Measurements from ENCODE around the gene IQGAP3.

The IQGAP3 gene

GRCh38 chr1:156532374-156532773 is 40.0 kb downstream of the IQGAP3 start:
- Histone ChIP-seq H2AFZ (ENCODE audit: low read depth, low read length) (no peak overlapping the region), H3K23ac (ENCODE audit: low read length in 2 of 2) (no peak overlapping the region), H2AK5ac (ENCODE audit: low read length, severe bottlenecking) (no peak overlapping the region), H4K91ac (ENCODE audit: low read length) (no peak overlapping the region), H3K4me1 (ENCODE audit: control insufficient read depth, insufficient read depth, low read depth, low read length) (no peaks in the 10 kb centered on the region), H3K9me3 (ENCODE audit: control insufficient read depth, low read length) (no peaks in the 10 kb centered on the region), H3K27me3 (ENCODE audit: control insufficient read depth in 1 of 2, insufficient read depth in 1 of 2, low read length in 2 of 2) (no peaks in the 10 kb centered on the region), H3K4me2 (ENCODE audit: low read length, poor library complexity, severe bottlenecking) (no peak overlapping the region), H3K79me1 (replicated peaks; ENCODE audit: low read length, poor library complexity, severe bottlenecking) (no peaks in the 10 kb centered on the region), H2BK120ac (ENCODE audit: low read depth, low read length) (no peak overlapping the region), H2BK15ac (ENCODE audit: low read depth, poor library complexity, severe bottlenecking) (no peak overlapping the region), H3K9ac (ENCODE audit: low read length) (no peak overlapping the region), H2BK5ac (ENCODE audit: low read depth, low read length, poor library complexity, severe bottlenecking) (no peak overlapping the region), H3K36me3 (ENCODE audit: control insufficient read depth in 1 of 2, insufficient read depth in 2 of 2, low read depth in 1 of 2, low read length in 2 of 2) (peaks cover 21 to 54% of the 10 kb centered on the region in 2 experiments), H3K4me3 (ENCODE audit: insufficient read depth in 1 of 2, low read depth in 1 of 2, low read length in 2 of 2) (no peak overlapping the region), H3K14ac (ENCODE audit: low read length in 2 of 2) (no peak overlapping the region), H3K4ac (ENCODE audit: low read depth in 1 of 2, low read length in 2 of 2) (no peak overlapping the region), H3K18ac (ENCODE audit: low read depth in 1 of 2, low read length in 2 of 2) (no peak overlapping the region), H3K27ac (ENCODE audit: low read length, poor library complexity, severe bottlenecking) (no peak overlapping the region), H2BK12ac (ENCODE audit: low read length in 2 of 2) (no peak overlapping the region), H4K8ac (ENCODE audit: low read length) (no peak overlapping the region)
- 100% methylated on average over 2 of the region's 4 CpGs for WGBS
- DNase-seq: no peak

GRCh38 chr1:156530006-156530405 is 42.4 kb downstream of the IQGAP3 start:
- WGBS: 98% methylated on average over 18 of the region's 18 CpGs
- H3K14ac ChIP-seq (ENCODE audit: low read length in 2 of 2): no peak overlapping the region
- H3K18ac ChIP-seq (ENCODE audit: low read depth in 1 of 2, low read length in 2 of 2): no peak overlapping the region
- no peak overlapping the region for H4K8ac ChIP-seq (ENCODE audit: low read length)
- no peak overlapping the region for H3K4ac ChIP-seq (ENCODE audit: low read depth in 1 of 2, low read length in 2 of 2)
- H2BK12ac ChIP-seq (ENCODE audit: low read length in 2 of 2): no peak overlapping the region
- H3K4me3 ChIP-seq (ENCODE audit: insufficient read depth in 1 of 2, low read depth in 1 of 2, low read length in 2 of 2): no peak overlapping the region
- H3K9me3 ChIP-seq (ENCODE audit: control insufficient read depth, low read length): no peaks in the 10 kb centered on the region
- no peak for DNase-seq
- H3K9ac ChIP-seq (ENCODE audit: low read length): no peak overlapping the region
- H3K27ac ChIP-seq (ENCODE audit: low read length, poor library complexity, severe bottlenecking): no peak overlapping the region
- no peak overlapping the region for H2AK5ac ChIP-seq (ENCODE audit: low read length, severe bottlenecking)
- H2AFZ ChIP-seq (ENCODE audit: low read depth, low read length): no peak overlapping the region
- no peaks in the 10 kb centered on the region for H3K79me1 ChIP-seq (replicated peaks; ENCODE audit: low read length, poor library complexity, severe bottlenecking)
- no peaks in the 10 kb centered on the region for H3K27me3 ChIP-seq (ENCODE audit: control insufficient read depth in 1 of 2, insufficient read depth in 1 of 2, low read length in 2 of 2)
- H4K91ac ChIP-seq (ENCODE audit: low read length): no peak overlapping the region
- peaks cover 14 to 46% of the 10 kb centered on the region in 2 experiments for H3K36me3 ChIP-seq (ENCODE audit: control insufficient read depth in 1 of 2, insufficient read depth in 2 of 2, low read depth in 1 of 2, low read length in 2 of 2)
- no peak overlapping the region for H2BK5ac ChIP-seq (ENCODE audit: low read depth, low read length, poor library complexity, severe bottlenecking)
- H3K23ac ChIP-seq (ENCODE audit: low read length in 2 of 2): no peak overlapping the region
- no peak overlapping the region for H3K4me2 ChIP-seq (ENCODE audit: low read length, poor library complexity, severe bottlenecking)
- H2BK15ac ChIP-seq (ENCODE audit: low read depth, poor library complexity, severe bottlenecking): no peak overlapping the region
- no peaks in the 10 kb centered on the region for H3K4me1 ChIP-seq (ENCODE audit: control insufficient read depth, insufficient read depth, low read depth, low read length)
- H2BK120ac ChIP-seq (ENCODE audit: low read depth, low read length): no peak overlapping the region

- H3K4ac ChIP-seq (ENCODE audit: low read depth in 1 of 2, low read length in 2 of 2): no peak overlapping the region
- H3K23ac ChIP-seq (ENCODE audit: low read length in 2 of 2): no peak overlapping the region
- H3K79me1 ChIP-seq (replicated peaks; ENCODE audit: low read length, poor library complexity, severe bottlenecking): no peaks in the 10 kb centered on the region
- H2AK5ac ChIP-seq (ENCODE audit: low read length, severe bottlenecking): no peak overlapping the region
- H3K36me3 ChIP-seq (ENCODE audit: control insufficient read depth in 1 of 2, insufficient read depth in 2 of 2, low read depth in 1 of 2, low read length in 2 of 2): peaks cover 14 to 37% of the 10 kb centered on the region in 2 experiments
- no peak overlapping the region for H3K14ac ChIP-seq (ENCODE audit: low read length in 2 of 2)
- DNase-seq: no peak
- no peak overlapping the region for H4K8ac ChIP-seq (ENCODE audit: low read length)
- H3K4me3 ChIP-seq (ENCODE audit: insufficient read depth in 1 of 2, low read depth in 1 of 2, low read length in 2 of 2): no peak overlapping the region
- H2BK12ac ChIP-seq (ENCODE audit: low read length in 2 of 2): no peak overlapping the region
- no peak overlapping the region for H3K27ac ChIP-seq (ENCODE audit: low read length, poor library complexity, severe bottlenecking)
- WGBS: 95% methylated on average over 8 of the region's 8 CpGs
- H2BK15ac ChIP-seq (ENCODE audit: low read depth, poor library complexity, severe bottlenecking): no peak overlapping the region
- no peaks in the 10 kb centered on the region for H3K4me1 ChIP-seq (ENCODE audit: control insufficient read depth, insufficient read depth, low read depth, low read length)
- H3K9me3 ChIP-seq (ENCODE audit: control insufficient read depth, low read length): no peaks in the 10 kb centered on the region
- no peak overlapping the region for H2BK120ac ChIP-seq (ENCODE audit: low read depth, low read length)
- no peak overlapping the region for H4K91ac ChIP-seq (ENCODE audit: low read length)
- no peak overlapping the region for H3K4me2 ChIP-seq (ENCODE audit: low read length, poor library complexity, severe bottlenecking)
- H3K18ac ChIP-seq (ENCODE audit: low read depth in 1 of 2, low read length in 2 of 2): no peak overlapping the region
- no peak overlapping the region for H2AFZ ChIP-seq (ENCODE audit: low read depth, low read length)
- H2BK5ac ChIP-seq (ENCODE audit: low read depth, low read length, poor library complexity, severe bottlenecking): no peak overlapping the region
- H3K27me3 ChIP-seq (ENCODE audit: control insufficient read depth in 1 of 2, insufficient read depth in 1 of 2, low read length in 2 of 2): no peaks in the 10 kb centered on the region
- no peak overlapping the region for H3K9ac ChIP-seq (ENCODE audit: low read length)
Observed at GRCh38 chr1:156528875-156529425, 43.4 kb downstream of the IQGAP3 start.

- DNase-seq: no peak
- Histone ChIP-seq H3K79me1 (replicated peaks; ENCODE audit: low read length, poor library complexity, severe bottlenecking) (no peaks in the 10 kb centered on the region), H2AK5ac (ENCODE audit: low read length, severe bottlenecking) (no peak overlapping the region), H2AFZ (ENCODE audit: low read depth, low read length) (no peak overlapping the region), H2BK120ac (ENCODE audit: low read depth, low read length) (no peak overlapping the region), H3K9ac (ENCODE audit: low read length) (no peak overlapping the region), H3K27ac (ENCODE audit: low read length, poor library complexity, severe bottlenecking) (no peak overlapping the region), H3K27me3 (ENCODE audit: control insufficient read depth in 1 of 2, insufficient read depth in 1 of 2, low read length in 2 of 2) (no peaks in the 10 kb centered on the region), H4K91ac (ENCODE audit: low read length) (no peak overlapping the region), H4K8ac (ENCODE audit: low read length) (no peak overlapping the region), H3K4me2 (ENCODE audit: low read length, poor library complexity, severe bottlenecking) (no peak overlapping the region), H2BK12ac (ENCODE audit: low read length in 2 of 2) (no peak overlapping the region), H2BK5ac (ENCODE audit: low read depth, low read length, poor library complexity, severe bottlenecking) (no peak overlapping the region), H2BK15ac (ENCODE audit: low read depth, poor library complexity, severe bottlenecking) (no peak overlapping the region), H3K4ac (ENCODE audit: low read depth in 1 of 2, low read length in 2 of 2) (no peak overlapping the region), H3K14ac (ENCODE audit: low read length in 2 of 2) (no peak overlapping the region), H3K18ac (ENCODE audit: low read depth in 1 of 2, low read length in 2 of 2) (no peak overlapping the region), H3K23ac (ENCODE audit: low read length in 2 of 2) (no peak overlapping the region), H3K36me3 (ENCODE audit: control insufficient read depth in 1 of 2, insufficient read depth in 2 of 2, low read depth in 1 of 2, low read length in 2 of 2) (peaks cover 12 to 31% of the 10 kb centered on the region in 2 experiments), H3K4me3 (ENCODE audit: insufficient read depth in 1 of 2, low read depth in 1 of 2, low read length in 2 of 2) (no peak overlapping the region), H3K9me3 (ENCODE audit: control insufficient read depth, low read length) (no peaks in the 10 kb centered on the region), H3K4me1 (ENCODE audit: control insufficient read depth, insufficient read depth, low read depth, low read length) (no peaks in the 10 kb centered on the region)
- WGBS: 87% methylated on average over 4 of the region's 5 CpGs
Observed at GRCh38 chr1:156528231-156528630, 44.1 kb downstream of the IQGAP3 start.

Measured in mesenchymal stem cell (in vitro differentiated cells and primary cell).